OCI-LY7 (cell line): Measurements from ENCODE around the gene POPDC3.

Experiments used
- EZH2phosphoT487 ChIP-seq: fragments of 200-600 bp; sonication (generic); IDR thresholded peaks from 2 replicates; pipeline ENCODE4 v1.6.1; 2018; ENCODE audit warnings: low read depth, borderline replicate concordance, mild to moderate bottlenecking, mixed run types, antibody characterized with exemption, low read length, moderate library complexity, mixed read lengths
- TF ChIP-seq, protein P1 (sequence below): fragments of 200-600 bp; sonication (generic); conservative IDR thresholded peaks from 2 replicates; pipeline ENCODE4 v1.5.1; 2014; ENCODE audit warnings: mild to moderate bottlenecking, antibody characterized with exemption, low read length, moderate library complexity, mixed read lengths

- TF ChIP-seq, protein P1, sequence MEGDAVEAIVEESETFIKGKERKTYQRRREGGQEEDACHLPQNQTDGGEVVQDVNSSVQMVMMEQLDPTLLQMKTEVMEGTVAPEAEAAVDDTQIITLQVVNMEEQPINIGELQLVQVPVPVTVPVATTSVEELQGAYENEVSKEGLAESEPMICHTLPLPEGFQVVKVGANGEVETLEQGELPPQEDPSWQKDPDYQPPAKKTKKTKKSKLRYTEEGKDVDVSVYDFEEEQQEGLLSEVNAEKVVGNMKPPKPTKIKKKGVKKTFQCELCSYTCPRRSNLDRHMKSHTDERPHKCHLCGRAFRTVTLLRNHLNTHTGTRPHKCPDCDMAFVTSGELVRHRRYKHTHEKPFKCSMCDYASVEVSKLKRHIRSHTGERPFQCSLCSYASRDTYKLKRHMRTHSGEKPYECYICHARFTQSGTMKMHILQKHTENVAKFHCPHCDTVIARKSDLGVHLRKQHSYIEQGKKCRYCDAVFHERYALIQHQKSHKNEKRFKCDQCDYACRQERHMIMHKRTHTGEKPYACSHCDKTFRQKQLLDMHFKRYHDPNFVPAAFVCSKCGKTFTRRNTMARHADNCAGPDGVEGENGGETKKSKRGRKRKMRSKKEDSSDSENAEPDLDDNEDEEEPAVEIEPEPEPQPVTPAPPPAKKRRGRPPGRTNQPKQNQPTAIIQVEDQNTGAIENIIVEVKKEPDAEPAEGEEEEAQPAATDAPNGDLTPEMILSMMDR = no peak
- no peak for TF ChIP-seq EZH2phosphoT487
Measured at GRCh38 chr6:105164418-105164817, 15.4 kb downstream of the POPDC3 start.
